ENCODE measurements around the gene RPS21. TPM values are rescaled to one million over a fixed set of nuclear protein-coding genes. Genes with fewer than 3 reads are reported as not detected.

RPS21 gene
- total RNA-seq, 4 donors from 2014 or later: 1,167 to 4,037 (median 2,295) TPM

- TF ChIP-seq POLR2A (IDR thresholded peaks at IDR 0.05) (no peak), CTCF (IDR thresholded peaks at IDR 0.05 in 4 of 5, conservative IDR thresholded peaks at IDR 0.05 in 1 of 5) (no peak)
- no peaks in the 10 kb centered on the region for H3K36me3 ChIP-seq
- DNase-seq: no peak
- H3K27ac ChIP-seq: peak overlapping the region; percentile 82 to 88 (median 82)
- in situ Hi-C loops (cut with MboI; ENCODE audit: low sequenced_read_pairs in 4 of 4) (no loop called here), intact Hi-C loops (cut with DNase I; ENCODE audit: low total_unique reads) (no loop called here)
- H3K9me3 ChIP-seq: no peaks in the 10 kb centered on the region
- H3K27me3 ChIP-seq: no peaks in the 10 kb centered on the region
- peaks cover 67 to 69% of the 10 kb centered on the region in 2 donors for H3K4me1 ChIP-seq
- peak overlapping the region; percentile 32 to 40 (median 37) for H3K4me3 ChIP-seq
- peak in 1 of 2 donors; percentile 13 for ATAC-seq
These were observed 29.2 kb upstream of the RPS21 start for GRCh38 chr20:62357681-62358080.

GRCh38 chr20:62358171-62359042 is 28.5 kb upstream of the RPS21 start:
- peak overlapping the region; percentile 82 to 88 (median 82) for H3K27ac ChIP-seq
- H3K4me3 ChIP-seq: peak overlapping the region; percentile 32 to 40 (median 37)
- no peaks in the 10 kb centered on the region for H3K9me3 ChIP-seq
- no peaks in the 10 kb centered on the region for H3K27me3 ChIP-seq
- TF ChIP-seq CTCF (IDR thresholded peaks at IDR 0.05 in 4 of 5, conservative IDR thresholded peaks at IDR 0.05 in 1 of 5): no peak
- TF ChIP-seq POLR2A (IDR thresholded peaks at IDR 0.05): peak; percentile 34 to 56
- peak; percentile 72 to 78 for ATAC-seq
- DNase-seq: peak; percentile 75 to 94
- intact Hi-C loops (cut with DNase I; ENCODE audit: low total_unique reads) (no loop called here), in situ Hi-C loops (cut with MboI; ENCODE audit: low sequenced_read_pairs in 4 of 4) (no loop called here)
- H3K4me1 ChIP-seq: peaks cover 61 to 65% of the 10 kb centered on the region in 2 donors
- no peaks in the 10 kb centered on the region for H3K36me3 ChIP-seq

- no peaks in the 10 kb centered on the region for H3K27me3 ChIP-seq
- in situ Hi-C loops (cut with MboI; ENCODE audit: low sequenced_read_pairs in 4 of 4) (no loop called here), intact Hi-C loops (cut with DNase I; ENCODE audit: low total_unique reads) (no loop called here)
- H3K27ac ChIP-seq: peak overlapping the region; percentile 82 to 88 (median 82)
- no peaks in the 10 kb centered on the region for H3K36me3 ChIP-seq
- peaks cover 60 to 65% of the 10 kb centered on the region in 2 donors for H3K4me1 ChIP-seq
- DNase-seq (no peak), ATAC-seq (no peak)
- H3K4me3 ChIP-seq: peak overlapping the region in 3 of 4 donors; percentile 19 to 40 (median 24)
- TF ChIP-seq CTCF (IDR thresholded peaks at IDR 0.05 in 4 of 5, conservative IDR thresholded peaks at IDR 0.05 in 1 of 5) (no peak), POLR2A (IDR thresholded peaks at IDR 0.05) (peak in 1 of 2 donors; percentile 34)
- no peaks in the 10 kb centered on the region for H3K9me3 ChIP-seq
These were observed 27.8 kb upstream of the RPS21 start for GRCh38 chr20:62359043-62359490.

- Histone ChIP-seq H3K4me1 (peaks cover 65 to 66% of the 10 kb centered on the region in 2 donors), H3K9me3 (no peaks in the 10 kb centered on the region), H3K27me3 (no peaks in the 10 kb centered on the region), H3K27ac (peak overlapping the region; percentile 82 to 88 (median 82)), H3K36me3 (no peaks in the 10 kb centered on the region), H3K4me3 (no peak overlapping the region)
- TF ChIP-seq CTCF (IDR thresholded peaks at IDR 0.05 in 4 of 5, conservative IDR thresholded peaks at IDR 0.05 in 1 of 5): no peak
- TF ChIP-seq POLR2A (IDR thresholded peaks at IDR 0.05): no peak
- intact Hi-C loops (cut with DNase I; ENCODE audit: low total_unique reads) (no loop called here), in situ Hi-C loops (cut with MboI; ENCODE audit: low sequenced_read_pairs in 4 of 4) (no loop called here)
- peak; percentile 7 to 13 for ATAC-seq
- peak in 1 of 2 donors; percentile 17 for DNase-seq
These were observed 27.3 kb upstream of the RPS21 start for GRCh38 chr20:62359491-62360121.

Data from gastrocnemius medialis (tissue), 4 donors.